ENCODE measurements around the gene TRIM43B.
"Not testable (repeated sequence)": the region's sequence is repeated elsewhere in the genome, so short reads cannot be mapped to it uniquely, and the experiment has no call there.

The TRIM43B gene

GRCh38 chr2:95524195-95524594 lies 39.6 kb upstream of the TRIM43B start:
- no peak for ATAC-seq
- TF ChIP-seq TOX (CRISPR knock-in tag; IDR thresholded peaks at IDR 0.05; ENCODE audit: borderline replicate concordance): no peak
- TF ChIP-seq RARB (CRISPR knock-in tag; IDR thresholded peaks at IDR 0.05): no peak
- TF ChIP-seq POU6F1 (CRISPR knock-in tag; IDR thresholded peaks at IDR 0.05; ENCODE audit: borderline replicate concordance, low read depth): no peak
- TF ChIP-seq BACH2 (CRISPR knock-in tag; IDR thresholded peaks at IDR 0.05; ENCODE audit: borderline replicate concordance): no peak
- no peak for TF ChIP-seq ZFP30 (CRISPR knock-in tag; IDR thresholded peaks at IDR 0.05)
- TF ChIP-seq ARNTL (CRISPR knock-in tag; IDR thresholded peaks at IDR 0.05; ENCODE audit: borderline replicate concordance, low read depth): no peak
- no peak for TF ChIP-seq ZFP3 (CRISPR knock-in tag; IDR thresholded peaks at IDR 0.05)
- TF ChIP-seq TSHZ2 (CRISPR knock-in tag; IDR thresholded peaks at IDR 0.05): no peak

- no peak for TF ChIP-seq ESRRG (CRISPR knock-in tag; IDR thresholded peaks at IDR 0.05)
- no peak for TF ChIP-seq TOX (CRISPR knock-in tag; IDR thresholded peaks at IDR 0.05; ENCODE audit: borderline replicate concordance)
- no peak for TF ChIP-seq PPARA (CRISPR knock-in tag; IDR thresholded peaks at IDR 0.05; ENCODE audit: borderline replicate concordance)
- no peak for ATAC-seq
These were observed 30.2 kb upstream of the TRIM43B start for GRCh38 chr2:95514718-95515117.

GRCh38 chr2:95514226-95514625 lies 29.7 kb upstream of the TRIM43B start:
- ATAC-seq: not testable (repeated sequence)

DNA sequence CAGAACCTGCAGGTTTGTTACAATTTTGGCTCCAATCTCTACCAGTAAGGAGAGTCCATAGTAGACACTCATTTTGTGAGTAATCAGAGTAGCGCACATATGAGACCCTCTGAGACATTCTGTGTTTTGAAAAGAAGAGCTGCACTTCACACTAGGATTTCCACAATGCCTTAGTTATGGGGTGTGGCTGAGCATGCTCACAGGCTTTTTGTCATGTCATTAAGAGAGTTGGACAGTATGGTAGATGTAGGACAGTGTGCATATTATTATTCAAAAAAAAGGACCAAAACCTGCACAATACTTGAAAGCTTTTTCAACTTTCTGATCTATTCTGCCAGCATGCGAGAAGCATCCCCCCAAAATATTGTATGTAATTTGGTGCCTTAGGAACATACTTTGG lies 24.9 kb upstream of the TRIM43B start:
- TF ChIP-seq SNAI2 (CRISPR knock-in tag; IDR thresholded peaks at IDR 0.05) (no peak), PATZ1 (CRISPR knock-in tag; IDR thresholded peaks at IDR 0.05; ENCODE audit: borderline replicate concordance) (no peak), BACH2 (CRISPR knock-in tag; IDR thresholded peaks at IDR 0.05; ENCODE audit: borderline replicate concordance) (no peak), ESRRG (CRISPR knock-in tag; IDR thresholded peaks at IDR 0.05) (no peak), ZNF565 (CRISPR knock-in tag; conservative IDR thresholded peaks at IDR 0.05; ENCODE audit: low read depth) (no peak), ZC3H10 (CRISPR knock-in tag; IDR thresholded peaks at IDR 0.05) (no peak), ZNF8 (CRISPR knock-in tag; IDR thresholded peaks at IDR 0.05) (no peak), POU6F1 (CRISPR knock-in tag; IDR thresholded peaks at IDR 0.05; ENCODE audit: borderline replicate concordance, low read depth) (no peak), PPARA (CRISPR knock-in tag; IDR thresholded peaks at IDR 0.05; ENCODE audit: borderline replicate concordance) (no peak), TOX (CRISPR knock-in tag; IDR thresholded peaks at IDR 0.05; ENCODE audit: borderline replicate concordance) (no peak), TSHZ2 (CRISPR knock-in tag; IDR thresholded peaks at IDR 0.05) (no peak), RARB (CRISPR knock-in tag; IDR thresholded peaks at IDR 0.05) (no peak), CSRNP3 (CRISPR knock-in tag; IDR thresholded peaks at IDR 0.05) (no peak), ZFP30 (CRISPR knock-in tag; IDR thresholded peaks at IDR 0.05) (no peak), ISL1 (CRISPR knock-in tag; IDR thresholded peaks at IDR 0.05) (no peak), TCF4 (CRISPR knock-in tag; IDR thresholded peaks at IDR 0.05; ENCODE audit: borderline replicate concordance) (no peak)
- TF ChIP-seq, protein P1, sequence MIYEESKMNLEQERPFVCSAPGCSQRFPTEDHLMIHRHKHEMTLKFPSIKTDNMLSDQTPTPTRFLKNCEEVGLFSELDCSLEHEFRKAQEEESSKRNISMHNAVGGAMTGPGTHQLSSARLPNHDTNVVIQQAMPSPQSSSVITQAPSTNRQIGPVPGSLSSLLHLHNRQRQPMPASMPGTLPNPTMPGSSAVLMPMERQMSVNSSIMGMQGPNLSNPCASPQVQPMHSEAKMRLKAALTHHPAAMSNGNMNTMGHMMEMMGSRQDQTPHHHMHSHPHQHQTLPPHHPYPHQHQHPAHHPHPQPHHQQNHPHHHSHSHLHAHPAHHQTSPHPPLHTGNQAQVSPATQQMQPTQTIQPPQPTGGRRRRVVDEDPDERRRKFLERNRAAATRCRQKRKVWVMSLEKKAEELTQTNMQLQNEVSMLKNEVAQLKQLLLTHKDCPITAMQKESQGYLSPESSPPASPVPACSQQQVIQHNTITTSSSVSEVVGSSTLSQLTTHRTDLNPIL (CRISPR knock-in tag; IDR thresholded peaks at IDR 0.05; ENCODE audit: low read depth): no peak
- no peak for ATAC-seq
